ENCODE measurements around the gene GOLGA5.
"Not testable (repeated sequence)": the region's sequence is repeated elsewhere in the genome, so short reads cannot be mapped to it uniquely, and the experiment has no call there.

DNA sequence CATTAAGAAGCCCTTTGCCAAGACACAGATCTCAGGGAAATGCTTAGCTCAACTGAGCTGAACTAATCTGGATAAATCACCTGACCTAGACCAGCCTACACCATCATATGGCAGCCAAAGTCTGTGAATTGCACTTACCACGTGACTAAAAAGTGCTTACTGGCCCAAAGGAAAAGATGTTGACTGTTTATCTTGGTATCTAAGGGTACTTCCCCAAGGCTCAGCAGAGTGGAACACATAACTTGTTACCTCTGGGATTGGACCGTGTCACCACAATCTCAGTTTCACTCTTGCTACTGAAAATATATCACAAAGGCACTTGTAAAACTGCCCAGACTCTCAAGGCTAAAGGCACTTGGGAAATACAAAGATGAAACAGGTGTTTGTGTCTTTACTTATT lies 18.8 kb upstream of the GOLGA5 start:
- TF ChIP-seq, protein P1, sequence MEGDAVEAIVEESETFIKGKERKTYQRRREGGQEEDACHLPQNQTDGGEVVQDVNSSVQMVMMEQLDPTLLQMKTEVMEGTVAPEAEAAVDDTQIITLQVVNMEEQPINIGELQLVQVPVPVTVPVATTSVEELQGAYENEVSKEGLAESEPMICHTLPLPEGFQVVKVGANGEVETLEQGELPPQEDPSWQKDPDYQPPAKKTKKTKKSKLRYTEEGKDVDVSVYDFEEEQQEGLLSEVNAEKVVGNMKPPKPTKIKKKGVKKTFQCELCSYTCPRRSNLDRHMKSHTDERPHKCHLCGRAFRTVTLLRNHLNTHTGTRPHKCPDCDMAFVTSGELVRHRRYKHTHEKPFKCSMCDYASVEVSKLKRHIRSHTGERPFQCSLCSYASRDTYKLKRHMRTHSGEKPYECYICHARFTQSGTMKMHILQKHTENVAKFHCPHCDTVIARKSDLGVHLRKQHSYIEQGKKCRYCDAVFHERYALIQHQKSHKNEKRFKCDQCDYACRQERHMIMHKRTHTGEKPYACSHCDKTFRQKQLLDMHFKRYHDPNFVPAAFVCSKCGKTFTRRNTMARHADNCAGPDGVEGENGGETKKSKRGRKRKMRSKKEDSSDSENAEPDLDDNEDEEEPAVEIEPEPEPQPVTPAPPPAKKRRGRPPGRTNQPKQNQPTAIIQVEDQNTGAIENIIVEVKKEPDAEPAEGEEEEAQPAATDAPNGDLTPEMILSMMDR (IDR thresholded peaks at IDR 0.05): not testable (repeated sequence)
- TF ChIP-seq POLR2A (IDR thresholded peaks at IDR 0.05): not testable (repeated sequence)
